Adrenal gland (tissue), 12 donors: ENCODE measurements around the gene TSPOAP1. TPM values are rescaled to one million over a fixed set of nuclear protein-coding genes. Genes with fewer than 3 reads are reported as not detected.

Source experiments
- DNase-seq, 7 donors: peaks; one replicate each; pipeline ENCODE4 v3.0.0-alpha.2; 2019 to 2020
- H3K27ac ChIP-seq, 5 donors: fragments of 200-600 bp; sonication (generic) in 4 of 5; 1 replicate in 3 of 5; 2 replicates in 2 of 5; pipeline versions ENCODE4 v1.5.1 to v1.8.0; 2016 to 2020; ENCODE audit warnings: mild to moderate bottlenecking in 1 of 5
- H3K27me3 ChIP-seq: fragments of 200-600 bp; 2 replicates; pipeline ENCODE4 v1.8.0; 2021
- H3K36me3 ChIP-seq, 2 donors: fragments of 200-600 bp; replicated peaks in 1 of 2; 1 replicate in 1 of 2; 2 replicates in 1 of 2; pipeline versions ENCODE4 v1.5.1 to v1.8.0; 2018 to 2022
- H3K4me1 ChIP-seq, 2 donors: fragments of 200-600 bp; replicated peaks in 1 of 2; 1 replicate in 1 of 2; 2 replicates in 1 of 2; pipeline versions ENCODE4 v1.5.1 to v1.8.0; 2018 to 2021
- H3K4me3 ChIP-seq, 4 donors: fragments of 200-600 bp; sonication (generic) in 3 of 4; one replicate each; pipeline ENCODE4 v1.5.1; 2016 to 2018
- H3K9me3 ChIP-seq, 3 donors: fragments of 200-600 bp; sonication (generic) in 1 of 3; replicated peaks in 1 of 3; 1 replicate in 2 of 3; 2 replicates in 1 of 3; pipeline versions ENCODE4 v1.5.1 to v1.8.0; 2016 to 2021
- CTCF ChIP-seq, 6 experiments: fragments of 450-650 bp in 4 of 6; fragments of 200-600 bp in 2 of 6; sonication (generic) in 1 of 6; IDR thresholded peaks; 1 replicate in 5 of 6; 2 replicates in 1 of 6; pipeline versions ENCODE4 v1.5.1 to v1.8.0; 2016 to 2021; ENCODE audit warnings: antibody characterized with exemption in 6 of 6, mild to moderate bottlenecking in 2 of 6, moderate library complexity in 1 of 6
- POLR2A ChIP-seq, 2 donors: fragments of 450-650 bp; IDR thresholded peaks; one replicate each; pipeline ENCODE4 v1.6.1; 2017; ENCODE audit warnings: antibody characterized with exemption in 2 of 2, mild to moderate bottlenecking in 2 of 2, moderate library complexity in 1 of 2
- WGBS, 4 donors: extraction: QIAGEN DNeasy Blood & Tissue Kit in 2 of 4; methylation state at CpG; one replicate each; pipeline versions ENCODE4 v1.1.5 to v1.1.7; 2013 to 2017; 5-methylcytosine and 5-hydroxymethylcytosine counted together
- intact Hi-C, 2 donors: fragments of 100-400 bp; cut with DNase I; formaldehyde crosslinking; loops; one replicate each; pipeline versions ENCODE4 v1.14.1 to v1.15.0; 2022 to 2023
- polyA plus RNA-seq, 3 donors: library from polyadenylated mRNA; stranded (reverse); fragments of 200-250 nt in 2 of 3; fragments of 350-450 nt in 1 of 3; fragmentation: Illumina TruSeq in 1 of 3; extraction: RNeasy Lipid Tissue Mini Kit (QIAGEN cat#74804) in 1 of 3; gene quantifications; one replicate each; pipeline ENCODE4 v1.2.3, GENCODE V29; 2013 to 2014
- total RNA-seq, 9 donors: library from RNA; depleted of rRNA in 4 of 9; stranded (reverse); fragments of >200 nt in 4 of 9; fragments of 120-200 nt in 1 of 9; fragmentation: NEBNext Ultra II Directional in 1 of 9; extraction: Animal tissue kit (Norgen Biotek cat#: 25700) in 1 of 9; gene quantifications; one replicate each; pipeline versions ENCODE4 v1.1.0 to v1.2.4, GENCODE V29; 2013 to 2023
- donor health status: healthy with polysubstance abuse.
- donor health status: Bipolar disorder and iron deficiency.
- donor health status: DM: yes; HTN: yes; CAD: no.
- donor health status: DM: no; HTN: no; CAD: no.
- donor health status: DM: no; HTN: no; CAD: no.
- donor health status: DM: yes; HTN: yes; CAD: no.

Gene TSPOAP1
- total and polyA plus RNA-seq, 12 donors, result 4.7 to 140 (median 22.3) TPM

GRCh38 chr17:58329810-58330537, 1.4 kb upstream of the TSPOAP1 start:
- Histone ChIP-seq H3K9me3 (no peaks in the 10 kb centered on the region), H3K4me1 (peaks cover 11 to 12% of the 10 kb centered on the region in 2 donors), H3K27ac (peak overlapping the region in 1 of 5 donors; percentile 78), H3K4me3 (peak overlapping the region in 1 of 4 donors; percentile 48), H3K36me3 (no peaks in the 10 kb centered on the region), H3K27me3 (no peaks in the 10 kb centered on the region)
- intact Hi-C loops, result loop anchor here in 1 of 2 donors (10.0 kb wide), 1 partner anchor 95 kb away; no protein-coding TSS in a partner anchor
- DNase-seq, result no peak
- no peak for TF ChIP-seq POLR2A (IDR thresholded peaks at IDR 0.05)
- TF ChIP-seq CTCF (IDR thresholded peaks at IDR 0.05), result no peak
- 71 to 80% (median 75%) methylated on average over 4 of the region's 4 CpGs for WGBS, 4 donors

- H3K36me3 ChIP-seq, result no peaks in the 10 kb centered on the region
- TF ChIP-seq CTCF (IDR thresholded peaks at IDR 0.05) (peak in 1 of 6 experiments; percentile 19), POLR2A (IDR thresholded peaks at IDR 0.05) (no peak)
- H3K9me3 ChIP-seq, result no peaks in the 10 kb centered on the region
- WGBS, 4 donors, result 49 to 62% (median 55%) methylated on average over 13 to 16 of the region's 16 CpGs
- peaks cover 7% of the 10 kb centered on the region in 2 donors for H3K4me1 ChIP-seq
- no peak overlapping the region for H3K4me3 ChIP-seq
- no peak overlapping the region for H3K27ac ChIP-seq
- intact Hi-C loops, result loop anchor here in 1 of 2 donors (10.0 kb wide), 1 partner anchor 96 kb away; no protein-coding TSS in a partner anchor
- no peaks in the 10 kb centered on the region for H3K27me3 ChIP-seq
- peak in 3 of 7 donors; percentile 44 to 62 (median 51) for DNase-seq
Observed at GRCh38 chr17:58329035-58329809, 627 bp upstream of the TSPOAP1 start.

- WGBS, 4 donors, result 74 to 92% (median 80%) methylated on average over 3 to 19 of the region's 19 CpGs
- no peak for TF ChIP-seq POLR2A (IDR thresholded peaks at IDR 0.05)
- no peak for TF ChIP-seq CTCF (IDR thresholded peaks at IDR 0.05)
- Histone ChIP-seq H3K27ac (no peak overlapping the region), H3K9me3 (no peaks in the 10 kb centered on the region), H3K4me3 (no peak overlapping the region), H3K4me1 (peaks cover 7 to 11% of the 10 kb centered on the region in 2 donors), H3K27me3 (no peaks in the 10 kb centered on the region), H3K36me3 (no peaks in the 10 kb centered on the region)
- no peak for DNase-seq
- intact Hi-C loops, result loop anchor here in 1 of 2 donors (10.0 kb wide), 1 partner anchor 97 kb away; no protein-coding TSS in a partner anchor
Observed at GRCh38 chr17:58327363-58328194, 1.0 kb downstream of the TSPOAP1 start.
